Breast epithelium (tissue), 4 donors: ENCODE results near the gene ERLIN1. TPM values are rescaled to one million over a fixed set of nuclear protein-coding genes. Genes with fewer than 3 reads are reported as not detected.

Experiments
- DNase-seq, 2 donors: peaks; one replicate each; pipeline ENCODE4 v3.0.0-alpha.2; 2019; ENCODE audit warnings: low spot score in 2 of 2
- H3K27ac ChIP-seq, 2 donors: fragments of 200-600 bp; sonication (generic) in 1 of 2; one replicate each; pipeline ENCODE4 v1.5.1; 2016 to 2019; ENCODE audit warnings: mild to moderate bottlenecking in 1 of 2
- H3K27me3 ChIP-seq, 2 donors: fragments of 200-600 bp; sonication (generic) in 1 of 2; one replicate each; pipeline versions ENCODE4 v1.5.1 to v1.6.0; 2017 to 2019; ENCODE audit warnings: control low read depth in 1 of 2, mild to moderate bottlenecking in 1 of 2
- H3K36me3 ChIP-seq: fragments of 200-600 bp; one replicate; pipeline ENCODE4 v1.5.1; 2019
- H3K4me1 ChIP-seq, 2 donors: fragments of 200-600 bp; sonication (generic); one replicate each; pipeline ENCODE4 v1.5.1; 2016 to 2019; ENCODE audit warnings: control low read depth in 1 of 2
- H3K4me3 ChIP-seq, 3 donors: fragments of 200-600 bp; sonication (generic); 1 replicate in 2 of 3; 2 replicates in 1 of 3; pipeline ENCODE4 v1.5.1; 2016 to 2019; ENCODE audit warnings: mild to moderate bottlenecking in 3 of 3, moderate library complexity in 2 of 3
- H3K9me3 ChIP-seq, 2 donors: fragments of 200-600 bp; sonication (generic) in 1 of 2; one replicate each; pipeline ENCODE4 v1.5.1; 2016 to 2019; ENCODE audit warnings: control low read depth in 1 of 2
- POLR2A ChIP-seq: fragments of 450-650 bp; IDR thresholded peaks from one replicate; pipeline ENCODE4 v1.6.1; 2016; ENCODE audit warnings: antibody characterized with exemption, mild to moderate bottlenecking, moderate library complexity
- POLR2AphosphoS5 ChIP-seq, 3 donors: sonication (generic); formaldehyde crosslinking; IDR thresholded peaks; one replicate each; pipeline ENCODE4 v1.6.1; 2017; ENCODE audit warnings: antibody characterized with exemption in 3 of 3
- intact Hi-C: fragments of 100-400 bp; cut with DNase I; formaldehyde crosslinking; loops from one replicate; pipeline ENCODE4 v1.15.1; 2023; ENCODE audit warnings: low total_unique reads
- total RNA-seq, 3 donors: library from RNA; depleted of rRNA; stranded (reverse); fragments of >200 nt; gene quantifications; one replicate each; pipeline ENCODE4 v1.1.0, GENCODE V29; 2016
- TF ChIP-seq, protein P1 (sequence below), 3 donors: fragments of 450-650 bp; IDR thresholded peaks; one replicate each; pipeline ENCODE4 v1.5.1; 2016 to 2017; ENCODE audit warnings: antibody characterized with exemption in 3 of 3, mild to moderate bottlenecking in 3 of 3, moderate library complexity in 3 of 3

The ERLIN1 gene
- total RNA-seq, 3 donors from 2014 or later = 22.4 to 30.2 (median 23.3) TPM

DNA sequence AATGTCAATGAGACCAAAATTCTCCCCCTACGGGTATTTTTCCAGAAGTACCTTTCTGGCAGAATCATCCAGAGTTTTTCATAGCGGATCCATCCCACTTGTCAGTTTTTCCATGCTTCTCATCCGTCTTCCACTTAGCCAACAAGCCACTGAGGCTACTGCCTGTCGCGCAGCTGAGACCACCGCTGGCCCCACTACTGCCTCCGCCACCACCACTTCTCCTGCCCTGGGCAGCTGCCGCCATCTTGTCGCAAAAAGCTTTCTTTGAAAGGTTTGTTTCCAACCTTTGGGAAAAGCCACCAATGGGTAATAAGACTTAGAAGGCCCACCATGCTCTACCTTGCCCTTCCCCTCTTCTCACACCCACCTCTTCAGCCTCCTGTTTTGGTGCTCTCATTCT, 42.1 kb downstream of the ERLIN1 start:
- Histone ChIP-seq H3K27me3 (no peaks in the 10 kb centered on the region), H3K4me1 (no peaks in the 10 kb centered on the region), H3K4me3 (no peak overlapping the region), H3K9me3 (no peaks in the 10 kb centered on the region), H3K36me3 (no peaks in the 10 kb centered on the region), H3K27ac (no peak overlapping the region)
- no peak for DNase-seq
- no peak for TF ChIP-seq POLR2AphosphoS5 (IDR thresholded peaks at IDR 0.05)
- TF ChIP-seq POLR2A = no peak
- TF ChIP-seq, protein P1, sequence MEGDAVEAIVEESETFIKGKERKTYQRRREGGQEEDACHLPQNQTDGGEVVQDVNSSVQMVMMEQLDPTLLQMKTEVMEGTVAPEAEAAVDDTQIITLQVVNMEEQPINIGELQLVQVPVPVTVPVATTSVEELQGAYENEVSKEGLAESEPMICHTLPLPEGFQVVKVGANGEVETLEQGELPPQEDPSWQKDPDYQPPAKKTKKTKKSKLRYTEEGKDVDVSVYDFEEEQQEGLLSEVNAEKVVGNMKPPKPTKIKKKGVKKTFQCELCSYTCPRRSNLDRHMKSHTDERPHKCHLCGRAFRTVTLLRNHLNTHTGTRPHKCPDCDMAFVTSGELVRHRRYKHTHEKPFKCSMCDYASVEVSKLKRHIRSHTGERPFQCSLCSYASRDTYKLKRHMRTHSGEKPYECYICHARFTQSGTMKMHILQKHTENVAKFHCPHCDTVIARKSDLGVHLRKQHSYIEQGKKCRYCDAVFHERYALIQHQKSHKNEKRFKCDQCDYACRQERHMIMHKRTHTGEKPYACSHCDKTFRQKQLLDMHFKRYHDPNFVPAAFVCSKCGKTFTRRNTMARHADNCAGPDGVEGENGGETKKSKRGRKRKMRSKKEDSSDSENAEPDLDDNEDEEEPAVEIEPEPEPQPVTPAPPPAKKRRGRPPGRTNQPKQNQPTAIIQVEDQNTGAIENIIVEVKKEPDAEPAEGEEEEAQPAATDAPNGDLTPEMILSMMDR (IDR thresholded peaks at IDR 0.05) = no peak
- intact Hi-C loops = no loop called here

DNA sequence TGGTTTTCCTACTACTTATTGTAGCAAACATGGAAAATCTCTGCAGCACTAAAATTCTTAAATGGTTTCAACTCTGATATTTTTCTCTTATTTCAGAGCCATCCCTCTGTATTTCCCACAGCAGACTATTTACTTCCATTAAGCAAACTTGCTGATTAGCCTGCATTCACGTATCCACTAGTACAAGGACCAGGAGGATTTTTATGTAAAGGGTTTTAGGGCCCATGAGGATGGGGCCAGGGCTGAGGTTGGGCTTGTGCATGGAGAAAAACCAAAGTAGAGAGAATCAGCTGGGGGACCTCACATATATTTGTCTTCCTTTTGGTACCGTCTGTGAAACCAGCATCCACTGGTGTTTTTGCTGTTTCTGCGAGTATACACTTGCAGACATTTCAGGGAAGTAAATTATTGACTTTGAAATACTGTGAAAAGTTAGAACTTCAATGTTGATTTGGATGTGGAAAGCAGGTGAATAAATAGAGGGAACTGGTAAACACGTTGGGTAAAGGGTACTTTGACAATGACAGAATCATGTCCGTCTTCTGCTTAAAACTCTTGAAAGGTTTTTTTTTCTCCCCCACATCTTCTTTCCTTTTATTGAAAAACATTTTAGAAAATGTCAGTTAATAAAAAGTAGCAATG, 44.3 kb downstream of the ERLIN1 start:
- Histone ChIP-seq H3K27me3 (no peaks in the 10 kb centered on the region), H3K4me3 (no peak overlapping the region), H3K27ac (no peak overlapping the region), H3K36me3 (no peaks in the 10 kb centered on the region), H3K4me1 (no peaks in the 10 kb centered on the region), H3K9me3 (no peaks in the 10 kb centered on the region)
- intact Hi-C loops = no loop called here
- TF ChIP-seq, protein P1 (IDR thresholded peaks at IDR 0.05) = no peak
- TF ChIP-seq POLR2AphosphoS5 (IDR thresholded peaks at IDR 0.05) (no peak), POLR2A (no peak)
- no peak for DNase-seq

DNA sequence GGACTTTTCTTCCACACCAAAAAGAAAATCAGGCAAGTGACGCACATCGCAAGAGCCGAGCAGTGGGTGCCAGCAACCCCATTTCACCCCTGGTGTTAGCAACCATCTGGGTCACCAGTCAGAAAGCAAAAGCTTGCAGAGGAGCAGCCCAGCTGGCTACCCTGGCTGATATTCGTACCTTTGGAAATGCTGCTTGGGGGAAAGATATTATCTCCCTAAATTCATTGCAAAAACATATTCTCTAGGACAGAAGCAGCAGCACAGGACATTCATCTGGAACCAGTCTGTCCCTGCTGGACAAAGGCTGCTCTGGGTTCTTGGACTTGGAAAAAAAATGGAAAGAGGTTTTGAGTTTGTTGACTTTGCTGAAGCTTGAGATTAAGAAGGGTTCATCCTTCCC, 45.8 kb downstream of the ERLIN1 start:
- no peak for DNase-seq

DNA sequence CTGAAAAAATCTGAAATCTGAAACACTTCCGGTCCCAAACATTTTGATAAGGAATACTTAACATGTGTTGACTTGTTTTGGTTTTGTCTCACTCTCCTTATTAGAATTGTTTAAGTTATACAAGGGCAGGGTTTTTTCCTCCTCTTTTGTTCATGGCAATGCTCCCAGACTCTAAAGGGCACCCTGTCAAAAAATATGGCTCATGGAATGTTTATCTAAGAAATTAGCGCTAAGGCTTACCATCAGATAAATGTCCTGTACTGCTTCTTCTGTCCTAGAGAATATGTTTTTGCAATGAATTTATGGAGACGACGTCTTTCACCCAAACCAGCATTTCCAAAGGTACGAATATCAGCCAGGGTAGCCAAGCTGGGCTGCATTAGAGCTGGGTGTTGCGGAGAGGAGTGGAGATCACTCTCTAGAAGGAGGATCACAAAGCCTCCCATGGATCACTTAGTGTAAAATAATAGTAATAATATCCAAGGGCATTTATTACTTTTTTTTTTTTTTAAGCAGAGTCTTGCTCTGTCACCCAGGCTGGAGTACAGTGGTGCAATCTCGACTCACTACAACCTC, 46.8 kb downstream of the ERLIN1 start:
- TF ChIP-seq POLR2A (no peak), POLR2AphosphoS5 (IDR thresholded peaks at IDR 0.05) (no peak)
- TF ChIP-seq, protein P1 (IDR thresholded peaks at IDR 0.05) = no peak
- DNase-seq = no peak
- peaks cover 0 to 9% of the 10 kb centered on the region in 2 donors for H3K9me3 ChIP-seq
- no peaks in the 10 kb centered on the region for H3K4me1 ChIP-seq
- H3K27ac ChIP-seq = no peak overlapping the region
- H3K4me3 ChIP-seq = no peak overlapping the region
- H3K36me3 ChIP-seq = no peaks in the 10 kb centered on the region
- H3K27me3 ChIP-seq = no peaks in the 10 kb centered on the region
- intact Hi-C loops = no loop called here

More for the DNA sequence above, 45.8 kb downstream of the ERLIN1 start:
- H3K36me3 ChIP-seq = no peaks in the 10 kb centered on the region
- no peaks in the 10 kb centered on the region for H3K4me1 ChIP-seq
- H3K27ac ChIP-seq = no peak overlapping the region
- no peaks in the 10 kb centered on the region for H3K27me3 ChIP-seq
- H3K9me3 ChIP-seq = peaks cover 0 to under 1% of the 10 kb centered on the region in 2 donors
- H3K4me3 ChIP-seq = no peak overlapping the region
- TF ChIP-seq, protein P1 (IDR thresholded peaks at IDR 0.05) = no peak
- no peak for TF ChIP-seq POLR2A
- TF ChIP-seq POLR2AphosphoS5 (IDR thresholded peaks at IDR 0.05) = no peak
- intact Hi-C loops = no loop called here

DNA sequence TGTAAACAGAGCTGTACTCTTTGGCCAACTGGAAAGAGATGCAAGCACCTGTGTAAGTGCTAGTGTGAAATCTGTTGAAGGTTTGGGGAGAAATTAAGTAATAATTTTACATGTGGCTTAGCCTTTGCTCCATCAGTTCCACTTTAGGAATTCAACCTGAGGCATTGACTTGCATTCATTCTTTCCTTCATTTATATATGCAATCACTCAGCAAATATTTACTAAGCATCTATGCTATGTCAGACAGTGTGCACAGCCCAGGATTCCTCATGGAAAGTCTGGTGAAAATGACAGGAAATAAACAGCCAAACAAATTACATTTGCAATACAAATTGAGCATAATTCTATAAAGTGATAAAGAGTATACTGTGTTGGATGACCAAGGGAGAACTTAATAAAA, 50.3 kb downstream of the ERLIN1 start:
- no peak for DNase-seq
- intact Hi-C loops = no loop called here
- Histone ChIP-seq H3K36me3 (no peaks in the 10 kb centered on the region), H3K9me3 (peaks cover 0 to 9% of the 10 kb centered on the region in 2 donors), H3K27me3 (no peaks in the 10 kb centered on the region), H3K4me1 (no peaks in the 10 kb centered on the region), H3K4me3 (no peak overlapping the region), H3K27ac (no peak overlapping the region)
- TF ChIP-seq, protein P1 (IDR thresholded peaks at IDR 0.05) = no peak
- TF ChIP-seq POLR2AphosphoS5 (IDR thresholded peaks at IDR 0.05) = no peak
- no peak for TF ChIP-seq POLR2A
